HEK293 (cell line): ENCODE results near the gene ELN.

Source experiments
- CTCF ChIA-PET: fragments of 350-600 bp; formaldehyde crosslinking; extraction: SDS; loops from one replicate; lab custom pipeline; 2021; ENCODE audit warnings: antibody characterized with exemption; lab: Yijun Ruan, JAX
- POLR2A ChIA-PET: fragments of 300-600 bp; formaldehyde crosslinking; extraction: SDS; loops from one replicate; lab custom pipeline; 2020; ENCODE audit warnings: antibody characterized with exemption, inconsistent platforms; lab: Yijun Ruan, JAX
- H3K27ac ChIP-seq: fragments of 200-500 bp; sonication (Bioruptor generic); 2 replicates; pipeline ENCODE4 v1.5.1; 2014; ENCODE audit warnings: low read depth, low read length, control low read depth, inconsistent platforms; ENCODE audit errors: extremely low read depth
- H3K36me3 ChIP-seq, 2 experiments: fragments of 200-500 bp in 1 of 2; sonication (Bioruptor generic) in 1 of 2; 1 replicate in 1 of 2; 2 replicates in 1 of 2; pipeline ENCODE4 v1.5.1; 2014 to 2017; ENCODE audit warnings: inconsistent platforms in 2 of 2, low read length in 2 of 2; ENCODE audit not compliant: control insufficient read depth in 2 of 2, insufficient read depth in 1 of 2
- H3K4me1 ChIP-seq: fragments of 200-500 bp; sonication (Bioruptor generic); 2 replicates; pipeline ENCODE4 v1.5.1; 2014; ENCODE audit warnings: mild to moderate bottlenecking, low read length, inconsistent platforms; ENCODE audit not compliant: control insufficient read depth, insufficient read depth
- H3K4me3 ChIP-seq: 2 replicates; pipeline ENCODE4 v1.5.1; 2011; ENCODE audit warnings: low read depth, mild to moderate bottlenecking, control low read depth, low read length, moderate library complexity
- H3K9me3 ChIP-seq: fragments of 200-500 bp; sonication (Bioruptor generic); 2 replicates; pipeline ENCODE4 v1.5.1; 2014; ENCODE audit warnings: low read depth, low read length, inconsistent platforms; ENCODE audit not compliant: control insufficient read depth, insufficient read depth
- ELK4 ChIP-seq: IDR thresholded peaks from 2 replicates; pipeline ENCODE4 v1.6.1; 2011; ENCODE audit warnings: mild to moderate bottlenecking, low read depth, low read length, borderline replicate concordance
- PRDM10 ChIP-seq: fragments of 450-650 bp; formaldehyde crosslinking; IDR thresholded peaks from 2 replicates; pipeline ENCODE4 v1.5.1; 2016; ENCODE audit warnings: missing biosample characterization, missing genetic modification characterization
- PRDM4 ChIP-seq: fragments of 450-650 bp; formaldehyde crosslinking; IDR thresholded peaks from 2 replicates; pipeline ENCODE4 v1.5.1; 2017; ENCODE audit warnings: missing biosample characterization, missing genetic modification characterization
- ZBTB21 ChIP-seq: fragments of 450-650 bp; formaldehyde crosslinking; IDR thresholded peaks from 2 replicates; pipeline ENCODE4 v1.5.1; 2017; ENCODE audit warnings: missing biosample characterization, missing genetic modification characterization
- ZNF19 ChIP-seq: fragments of 450-650 bp; formaldehyde crosslinking; IDR thresholded peaks from 2 replicates; pipeline ENCODE4; 2016; ENCODE audit warnings: missing biosample characterization, missing genetic modification characterization, low read depth
- ZNF202 ChIP-seq: fragments of 450-650 bp; formaldehyde crosslinking; IDR thresholded peaks from 2 replicates; pipeline ENCODE4 v1.5.1; 2016; ENCODE audit warnings: missing biosample characterization, missing genetic modification characterization, borderline replicate concordance
- ZNF423 ChIP-seq: fragments of 450-650 bp; formaldehyde crosslinking; IDR thresholded peaks from 2 replicates; pipeline ENCODE4 v1.5.1; 2016; ENCODE audit warnings: missing biosample characterization, missing genetic modification characterization
- ZNF510 ChIP-seq: fragments of 450-650 bp; formaldehyde crosslinking; IDR thresholded peaks from 2 replicates; pipeline ENCODE4 v1.5.1; 2018; ENCODE audit warnings: mild to moderate bottlenecking, missing genetic modification characterization, missing biosample characterization; ENCODE audit not compliant: insufficient replicate concordance
- ZNF544 ChIP-seq: fragments of 450-650 bp; formaldehyde crosslinking; IDR thresholded peaks from 2 replicates; pipeline ENCODE4 v1.5.0; 2017; ENCODE audit warnings: missing biosample characterization, missing genetic modification characterization
- ZNF768 ChIP-seq: fragments of 450-650 bp; formaldehyde crosslinking; IDR thresholded peaks from 2 replicates; pipeline ENCODE4 v1.5.1; 2018; ENCODE audit warnings: missing biosample characterization, mild to moderate bottlenecking, missing genetic modification characterization
- ZNF791 ChIP-seq: fragments of 450-650 bp; formaldehyde crosslinking; IDR thresholded peaks from 2 replicates; pipeline ENCODE4 v1.5.1; 2016; ENCODE audit warnings: missing biosample characterization, missing genetic modification characterization
- ZSCAN4 ChIP-seq: fragments of 450-650 bp; formaldehyde crosslinking; IDR thresholded peaks from 2 replicates; pipeline ENCODE4 v1.5.1; 2017; ENCODE audit warnings: missing biosample characterization, missing genetic modification characterization

The ELN gene

GRCh38 chr7:74084722-74085578, 57.0 kb downstream of the ELN start (continued):
- TF ChIP-seq ZNF202 (tag by site-specific recombination), result no peak
- TF ChIP-seq ELK4, result no peak
- TF ChIP-seq ZNF544 (tag by site-specific recombination), result no peak
- no peak for TF ChIP-seq ZNF791 (tag by site-specific recombination)

- ChIA-PET CTCF (interaction anchor here (0.6 kb wide), 1 partner anchor 62 kb away, joined by 4 read pairs; no protein-coding TSS in a partner anchor), POLR2A (interaction anchor here (0.6 to 0.7 kb wide), 2 partner anchors 87 to 152 kb away, joined by 3 to 5 read pairs; partner anchors contain the start of gene EIF4H)
- Histone ChIP-seq H3K4me1 (peaks cover 6% of the 10 kb centered on the region; the same call in 1 of the 2 replicates), H3K27ac (no peak overlapping the region), H3K4me3 (no peak overlapping the region), H3K36me3 (peaks cover 16 to 23% of the 10 kb centered on the region in 2 experiments; a peak in 2 of 3 replicates), H3K9me3 (no peaks in the 10 kb centered on the region)
- TF ChIP-seq ZNF768 (tag by site-specific recombination), result 0 out of 2 replicates have a peak, but pooled peaks have one; percentile 62
- no peak for TF ChIP-seq PRDM10
Observed at GRCh38 chr7:74087791-74088453, 59.9 kb downstream of the ELN start.

- CTCF ChIA-PET, result interaction anchor here (0.6 kb wide), 1 partner anchor 313 kb away, joined by 3 read pairs; no protein-coding TSS in a partner anchor
- Histone ChIP-seq H3K9me3 (no peaks in the 10 kb centered on the region), H3K36me3 (peaks cover 12 to 24% of the 10 kb centered on the region in 2 experiments; a peak in 2 of 3 replicates), H3K4me3 (no peak overlapping the region), H3K4me1 (no peaks in the 10 kb centered on the region), H3K27ac (no peak overlapping the region)
- POLR2A ChIA-PET, result interaction anchor here (1.5 kb wide), 1 partner anchor 9 kb away, joined by 4 read pairs; the partner anchor contains the start of gene LIMK1
- TF ChIP-seq PRDM4 (no peak), ZNF19 (tag by site-specific recombination) (no peak), ZNF423 (no peak), ZSCAN4 (tag by site-specific recombination) (no peak), ZNF510 (tag by site-specific recombination) (no peak), ZBTB21 (tag by site-specific recombination) (no peak)
Observed at GRCh38 chr7:74092321-74092963, 64.5 kb downstream of the ELN start.
